Measurements from ENCODE around the gene ANKMY1.
A peak's percentile ranks its signal among the peaks of the same experiment; 100 is the strongest.
"Not testable (repeated sequence)": the region's sequence is repeated elsewhere in the genome, so short reads cannot be mapped to it uniquely, and the experiment has no call there.

The ANKMY1 gene

DNA sequence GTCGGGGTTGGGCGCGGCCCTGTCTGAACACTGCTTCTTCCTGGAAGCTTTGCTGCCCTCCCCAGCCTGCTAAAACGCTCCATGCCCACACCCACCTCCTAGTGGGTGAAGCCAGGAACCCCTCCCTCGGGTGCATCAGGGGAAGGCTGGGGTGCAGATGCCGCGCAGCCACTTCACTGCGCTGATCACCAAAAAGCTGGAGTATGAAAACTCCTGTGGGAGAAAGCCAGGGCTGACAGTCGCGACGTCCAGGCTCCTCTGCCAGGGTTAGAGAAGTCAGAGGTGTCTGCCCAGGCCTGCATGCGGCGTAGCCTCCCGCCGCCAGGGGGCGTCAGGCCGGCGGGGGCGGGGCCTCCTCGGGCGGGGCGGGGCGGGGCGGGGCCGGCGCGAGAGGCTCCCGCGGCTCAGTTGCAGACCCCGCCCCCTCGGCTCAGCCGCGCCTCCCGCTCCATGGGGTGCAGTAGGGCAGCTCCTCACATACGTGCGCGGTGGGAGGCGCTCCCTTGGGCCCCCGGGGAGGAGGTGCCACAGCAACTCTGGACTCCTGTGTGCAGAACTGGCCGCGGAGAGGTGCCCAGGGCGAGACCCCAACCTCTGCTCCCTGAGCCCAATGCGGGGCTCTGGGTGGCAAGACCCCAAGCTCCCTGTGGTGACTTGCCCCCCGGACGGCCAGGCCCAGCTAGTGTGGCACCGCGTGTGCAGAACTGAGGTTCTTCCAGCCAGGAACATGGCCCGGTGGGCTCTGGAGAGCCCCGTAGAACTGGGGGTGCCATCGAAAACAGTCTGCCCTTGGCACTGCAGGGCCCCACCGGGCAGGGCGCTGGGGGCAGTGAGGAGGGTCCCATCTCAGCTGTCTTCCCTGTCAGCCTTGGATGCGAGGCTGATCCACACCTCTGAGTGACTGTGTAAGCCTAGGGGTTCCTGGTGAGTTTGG lies 8.7 kb upstream of the ANKMY1 start:
- peak; percentile 97 for DNase-seq

DNA sequence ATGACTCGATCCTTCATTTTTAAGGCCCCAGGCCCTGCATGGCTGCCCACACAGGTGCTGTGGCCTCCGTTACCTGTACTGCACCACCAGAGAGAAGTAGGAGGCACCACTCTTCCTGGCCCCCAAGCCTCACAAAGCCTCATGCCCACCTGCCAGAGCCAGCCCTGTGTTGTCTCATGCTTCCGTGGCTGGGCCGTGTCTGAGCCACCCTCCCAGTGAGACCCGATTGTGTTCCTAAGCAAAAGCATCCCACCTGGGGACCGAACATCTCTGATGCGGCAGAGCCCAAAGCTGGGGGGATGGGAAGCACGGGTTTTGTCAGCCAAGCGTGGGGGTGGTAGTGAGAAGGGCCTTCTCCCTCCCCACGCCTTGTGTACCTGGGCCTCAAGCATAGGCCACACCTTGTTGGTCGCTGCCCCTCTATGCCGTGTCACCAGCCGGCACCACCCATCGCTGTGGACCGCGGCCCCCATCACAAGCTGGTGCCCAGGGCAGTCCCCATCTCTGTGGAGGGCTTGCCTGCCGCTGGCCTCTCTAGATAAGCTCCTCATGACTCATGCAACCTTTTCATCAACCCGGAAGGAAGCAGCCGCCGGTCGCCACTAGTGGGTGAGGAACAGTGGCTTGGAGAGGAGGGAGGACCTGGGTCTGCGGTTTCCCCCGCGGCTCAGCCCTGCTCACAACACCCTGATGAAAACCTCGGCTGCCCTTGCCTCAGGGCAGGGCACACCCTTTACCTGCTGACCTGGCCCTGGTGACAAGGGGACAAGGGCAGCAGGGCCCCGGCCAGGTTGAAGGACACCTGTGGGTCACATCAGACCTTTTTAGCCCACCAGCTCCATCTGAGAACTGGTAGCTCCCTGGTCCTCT lies 7.8 kb upstream of the ANKMY1 start:
- peak; percentile 92 for DNase-seq

DNA sequence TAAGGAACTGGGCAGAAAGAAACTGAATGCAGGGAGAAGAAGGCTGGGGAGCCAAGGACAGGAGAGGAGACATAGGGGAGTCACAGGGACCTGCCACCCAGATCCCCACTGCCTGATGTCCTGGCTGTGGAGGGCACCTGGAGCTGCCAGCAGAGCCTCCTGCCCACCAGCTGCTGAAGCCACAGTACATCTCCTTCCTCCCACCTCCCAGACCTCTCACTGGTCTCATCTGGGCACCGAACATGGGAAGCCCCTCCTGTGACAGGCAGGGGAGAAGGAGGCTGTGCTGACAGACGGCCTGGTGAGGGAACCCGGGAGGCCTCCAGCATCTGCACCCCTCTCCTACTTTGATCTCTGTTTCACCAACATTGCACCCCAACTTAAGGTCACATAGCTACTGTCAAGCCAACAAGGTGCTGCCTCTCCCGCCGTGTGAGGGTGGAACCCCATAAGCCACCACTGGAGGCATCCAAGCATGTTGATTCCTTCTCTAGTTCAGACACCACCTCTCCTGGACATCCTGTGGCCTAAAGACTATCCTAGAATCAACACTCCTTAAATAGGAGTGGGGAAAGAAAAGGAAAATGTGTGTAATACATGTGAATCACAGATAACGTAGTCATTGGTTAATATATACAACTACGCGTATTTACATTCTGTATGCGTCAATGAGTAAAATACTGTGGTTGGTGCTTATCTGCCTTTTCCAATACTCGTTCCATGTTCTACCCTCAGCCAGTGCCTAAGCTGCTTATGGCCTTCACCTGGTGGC lies 7.0 kb upstream of the ANKMY1 start:
- peak; percentile 65 for DNase-seq

DNA sequence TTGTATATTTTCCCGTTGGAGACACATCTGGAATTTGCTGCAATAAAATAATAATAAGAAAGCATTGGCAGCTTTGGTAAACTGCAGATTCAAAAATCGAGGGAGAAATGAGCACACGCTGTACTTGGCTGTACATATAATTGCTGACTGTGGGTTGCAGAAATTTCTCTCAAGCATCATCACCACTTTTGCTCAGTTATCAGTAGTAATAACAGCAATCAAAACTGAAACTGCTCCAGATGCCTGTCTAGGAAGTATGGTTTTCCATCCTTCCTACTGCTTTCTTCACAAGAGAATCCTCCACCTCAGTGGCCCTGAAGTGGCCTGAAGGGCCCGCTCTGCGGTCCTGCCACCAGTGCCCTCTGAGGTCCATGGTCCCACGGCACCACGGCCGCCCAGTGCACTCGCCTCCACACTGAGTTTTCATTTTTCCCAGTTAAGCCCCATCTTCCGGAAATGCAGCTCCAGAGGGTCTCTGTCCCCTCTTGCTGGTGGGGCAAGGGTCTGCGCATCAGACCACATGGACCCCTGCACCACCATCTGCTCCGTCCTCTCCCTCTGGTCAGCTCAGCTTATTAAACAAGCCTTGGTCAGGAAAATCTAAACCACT lies 6.3 kb upstream of the ANKMY1 start:
- no peak for DNase-seq

DNA sequence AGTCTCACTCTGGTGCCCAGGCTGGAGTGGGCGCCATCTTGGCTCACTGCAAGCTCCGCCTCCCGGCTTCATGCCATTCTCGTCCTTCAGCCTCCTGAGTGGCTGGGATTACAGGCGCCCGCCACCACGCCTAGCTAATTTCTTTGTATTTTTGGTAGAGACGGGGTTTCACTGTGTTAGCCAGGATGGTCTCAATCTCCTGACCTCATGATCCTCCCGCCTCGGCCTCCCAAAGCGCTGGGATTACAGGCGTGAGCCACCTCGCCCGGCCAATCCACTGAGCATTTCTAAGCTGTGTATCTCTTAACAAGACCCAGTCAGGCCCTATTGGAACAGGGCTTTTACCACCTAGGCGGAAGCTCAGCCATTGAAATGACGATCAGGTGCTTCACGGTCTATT lies 5.4 kb upstream of the ANKMY1 start:
- DNase-seq: not testable (repeated sequence)

DNA sequence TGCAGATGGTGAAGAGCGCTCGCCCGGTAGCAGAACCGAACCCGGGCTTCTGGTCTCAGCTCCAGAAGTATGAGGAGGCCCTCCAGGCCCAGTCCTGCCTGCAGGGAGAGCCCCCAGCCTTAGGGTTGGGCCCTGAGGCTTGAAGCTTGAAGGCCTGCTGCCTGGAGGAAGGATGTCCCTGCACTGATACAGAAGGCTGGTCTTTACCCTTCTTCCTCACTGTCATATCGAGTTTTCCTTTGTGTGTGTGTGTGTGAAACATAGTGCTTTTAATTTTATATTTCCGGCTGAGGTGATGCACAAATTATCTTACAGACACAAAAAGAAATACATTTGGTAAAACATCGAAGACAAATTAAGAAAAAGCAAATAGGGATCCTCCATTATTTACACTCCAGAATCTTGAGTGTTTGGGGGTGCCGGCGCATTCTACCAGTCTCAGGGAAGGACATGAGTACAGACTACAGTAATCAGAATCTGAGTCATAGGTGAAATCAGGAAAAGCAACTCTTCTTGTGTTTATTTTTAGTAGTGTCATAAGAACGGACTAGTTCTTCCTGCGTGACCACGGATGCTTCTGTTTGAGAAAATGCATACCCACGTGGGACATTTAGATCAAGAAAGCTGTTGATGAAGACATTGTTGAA lies 3.7 kb upstream of the ANKMY1 start:
- DNase-seq: no peak

DNA sequence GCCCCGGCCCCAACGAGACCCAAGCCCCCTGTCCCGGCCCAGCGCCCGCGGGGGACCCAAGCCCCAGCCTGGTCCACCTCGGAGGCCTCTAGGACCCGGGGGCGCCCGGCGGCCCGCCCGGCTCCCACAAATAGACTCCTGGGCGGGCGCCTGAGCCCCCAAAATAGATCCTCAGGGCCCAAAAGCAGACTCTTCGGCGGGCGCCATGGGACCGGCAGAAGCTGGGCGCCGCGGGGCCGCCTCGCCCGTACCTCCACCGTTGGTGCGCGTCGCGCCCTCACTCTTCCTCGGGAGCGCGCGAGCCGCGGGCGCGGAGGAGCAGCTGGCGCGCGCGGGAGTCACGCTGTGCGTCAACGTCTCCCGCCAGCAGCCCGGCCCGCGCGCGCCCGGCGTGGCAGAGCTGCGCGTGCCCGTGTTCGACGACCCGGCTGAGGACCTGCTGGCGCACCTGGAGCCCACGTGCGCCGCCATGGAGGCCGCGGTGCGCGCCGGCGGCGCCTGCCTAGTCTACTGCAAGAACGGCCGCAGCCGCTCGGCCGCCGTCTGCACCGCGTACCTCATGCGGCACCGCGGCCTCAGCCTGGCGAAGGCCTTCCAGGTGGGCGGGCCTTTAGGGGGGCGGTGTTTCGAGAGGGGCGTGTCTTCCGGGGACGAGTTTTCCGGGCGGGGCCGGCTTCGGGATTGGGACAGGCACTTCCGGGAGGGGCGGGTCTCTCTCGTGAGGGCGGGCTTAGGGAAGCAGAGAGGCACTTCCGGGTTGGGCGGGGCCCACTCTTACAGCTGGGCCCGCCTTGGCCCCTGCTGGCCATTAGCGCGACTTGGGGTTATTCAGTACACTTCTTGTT lies 2.9 kb upstream of the ANKMY1 start:
- peak; percentile 100 for DNase-seq

DNA sequence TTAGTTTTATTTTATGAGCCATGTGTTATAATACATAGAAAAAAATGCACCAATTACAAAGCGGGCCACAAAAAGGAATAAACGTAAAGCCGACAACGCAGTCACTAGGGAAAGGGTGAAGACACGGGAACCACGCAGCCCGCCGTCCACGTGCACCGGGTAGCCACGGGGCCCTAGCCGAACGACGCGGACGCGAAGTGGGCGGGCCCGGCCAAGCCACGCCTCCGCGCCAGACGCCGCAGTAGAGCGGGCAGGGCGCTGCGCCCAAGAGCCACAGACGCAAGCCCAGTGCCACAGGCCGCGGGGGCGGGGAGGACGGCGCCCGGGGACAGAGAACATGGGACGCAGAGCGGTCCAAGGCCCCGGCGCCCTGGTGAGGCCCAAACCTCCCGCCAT lies 2.3 kb upstream of the ANKMY1 start, which contains the start of gene DUSP28:
TSS of gene DUSP28 (plus strand) at position 274 of the 396 bp plus-strand sequence. CDS start 328 bp downstream, outside the sequence.
- peak; percentile 94 for DNase-seq

DNA sequence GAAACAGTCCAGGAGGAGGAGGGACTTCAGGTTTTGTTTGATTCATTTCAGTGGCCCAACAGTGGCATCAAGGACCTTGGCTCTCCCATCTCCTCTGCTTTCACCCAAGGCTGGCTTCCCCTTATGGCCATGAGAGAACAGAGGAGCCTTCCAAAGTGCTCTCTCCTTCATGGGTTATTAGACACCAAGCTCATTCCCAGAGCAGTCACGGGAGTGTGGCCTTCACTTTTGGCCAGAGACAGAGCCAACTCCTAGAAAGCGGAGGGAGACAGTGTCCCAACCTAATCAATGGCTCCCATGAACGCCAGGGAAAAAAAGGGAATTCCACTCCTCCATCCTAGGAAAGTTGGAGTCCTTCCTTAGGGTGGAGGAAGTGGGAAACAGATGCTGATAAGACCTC lies 1.5 kb upstream of the ANKMY1 start:
- no peak for DNase-seq

DNA sequence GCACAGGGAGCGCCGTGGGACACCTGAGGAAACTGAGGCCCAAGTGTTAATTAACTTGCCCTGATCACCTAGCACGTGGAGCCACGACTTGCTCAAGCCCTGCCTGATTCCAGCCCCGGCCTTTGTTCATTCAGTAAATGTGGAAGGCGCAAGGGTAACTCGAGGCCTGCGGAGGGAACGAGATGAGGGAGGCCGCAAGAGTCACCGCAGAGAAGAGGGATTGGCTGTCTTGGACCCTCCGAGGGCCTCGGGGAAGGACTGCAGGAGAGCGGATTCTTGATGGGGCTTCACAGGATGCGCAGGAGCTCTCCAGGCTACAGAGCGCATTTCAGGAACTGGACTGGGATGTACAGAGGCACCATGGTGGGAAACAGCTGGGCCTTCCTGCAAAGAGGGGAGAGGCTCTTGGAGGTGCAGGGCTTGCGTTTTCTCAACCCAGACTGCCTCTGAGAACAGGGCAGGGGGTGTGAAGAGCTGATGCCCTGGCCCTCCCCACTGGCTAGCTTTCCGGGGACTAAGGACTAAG lies 511 bp upstream of the ANKMY1 start:
- DNase-seq: no peak

DNA sequence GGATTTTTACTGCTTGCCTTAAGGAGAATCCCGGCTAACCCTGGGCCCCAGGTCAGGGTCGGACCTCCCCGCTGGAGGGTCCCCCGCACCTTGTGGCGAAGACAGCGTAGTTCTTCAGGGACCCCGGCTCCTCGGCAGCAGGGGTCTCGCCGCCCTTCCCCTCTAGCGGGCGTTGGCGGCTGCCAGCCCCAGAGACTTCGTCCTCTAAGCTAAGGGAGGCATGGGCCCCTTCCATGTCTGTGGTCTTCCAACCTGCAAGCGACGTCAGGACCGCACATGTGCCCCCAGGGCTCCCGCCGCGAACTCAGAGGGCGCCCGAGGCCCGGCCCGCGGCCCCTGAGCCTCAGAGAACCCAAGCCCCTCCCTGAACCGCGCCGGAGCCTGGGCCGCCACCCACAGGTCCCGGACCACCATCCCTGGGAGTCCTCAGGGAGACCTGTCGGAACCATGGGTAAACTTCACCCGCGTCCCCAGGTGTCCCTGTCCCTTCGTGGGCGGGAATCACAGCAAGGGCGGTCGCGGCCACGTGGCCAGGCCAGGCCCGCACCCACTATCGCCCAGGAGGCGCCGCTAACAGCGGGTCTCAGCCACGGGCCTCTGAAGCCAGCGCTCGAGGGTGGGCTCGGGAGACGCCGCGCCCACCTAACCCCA lies 562 bp downstream of the ANKMY1 start:
- DNase-seq: no peak

DNA sequence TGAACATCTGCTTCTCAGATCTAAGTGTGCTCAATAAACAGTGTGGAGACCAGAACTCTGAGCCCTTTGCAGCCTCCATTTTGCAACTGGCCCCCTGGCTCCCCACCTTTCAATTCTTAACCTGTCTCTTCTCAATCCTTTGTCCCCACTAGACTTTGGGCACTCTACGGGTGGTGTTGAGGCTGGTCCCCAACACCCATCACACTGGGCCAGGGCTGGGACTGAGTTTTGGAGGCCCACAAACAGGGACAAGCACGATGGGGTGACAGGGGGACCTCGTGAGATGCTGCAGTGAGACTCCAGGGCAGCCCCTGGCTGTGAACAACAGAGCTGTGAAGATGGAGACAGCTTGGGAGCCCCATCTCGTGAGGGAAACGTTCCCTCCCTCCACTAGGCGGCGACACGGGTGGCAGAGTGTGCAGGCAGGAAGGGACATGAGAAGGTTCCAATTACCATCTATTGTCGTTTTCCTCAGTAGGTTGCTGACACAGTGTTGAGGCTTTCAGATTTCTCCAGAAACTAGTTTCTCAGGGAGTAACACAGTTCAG lies 1.2 kb downstream of the ANKMY1 start:
- DNase-seq: peak; percentile 83

DNA sequence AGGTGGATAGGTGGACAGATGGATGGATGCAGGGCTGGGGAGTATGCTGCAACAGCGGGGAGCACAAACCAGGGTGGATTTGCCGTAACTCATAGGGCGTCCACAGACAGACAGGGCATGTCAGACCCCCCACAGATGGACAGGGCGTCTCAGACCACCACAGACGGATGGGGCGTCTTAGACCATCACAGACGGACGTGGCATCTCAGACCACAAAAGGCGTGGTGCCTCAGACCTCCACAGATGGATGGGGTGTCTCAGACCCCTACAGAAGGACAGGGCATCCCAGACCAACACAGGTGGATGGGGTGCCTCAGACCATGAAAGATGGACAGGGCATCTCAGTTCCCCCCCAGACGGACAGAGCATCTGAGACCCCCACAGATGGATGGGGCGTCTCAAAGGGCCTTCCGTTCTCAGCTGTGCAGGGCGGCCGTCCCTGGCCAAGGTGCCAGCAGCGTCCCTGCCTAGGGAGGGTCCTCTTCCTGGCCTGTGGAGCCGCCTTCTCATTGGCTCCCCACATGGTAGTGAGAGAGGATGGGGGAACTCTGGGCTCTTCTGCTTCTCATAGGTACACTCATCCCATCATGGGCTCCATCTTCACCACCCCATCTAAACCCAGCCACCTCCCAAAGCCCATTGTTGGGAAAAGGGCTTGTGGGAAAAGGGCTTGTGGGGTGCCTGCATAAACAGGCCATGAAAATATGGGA lies 2.1 kb downstream of the ANKMY1 start:
- DNase-seq: no peak

DNA sequence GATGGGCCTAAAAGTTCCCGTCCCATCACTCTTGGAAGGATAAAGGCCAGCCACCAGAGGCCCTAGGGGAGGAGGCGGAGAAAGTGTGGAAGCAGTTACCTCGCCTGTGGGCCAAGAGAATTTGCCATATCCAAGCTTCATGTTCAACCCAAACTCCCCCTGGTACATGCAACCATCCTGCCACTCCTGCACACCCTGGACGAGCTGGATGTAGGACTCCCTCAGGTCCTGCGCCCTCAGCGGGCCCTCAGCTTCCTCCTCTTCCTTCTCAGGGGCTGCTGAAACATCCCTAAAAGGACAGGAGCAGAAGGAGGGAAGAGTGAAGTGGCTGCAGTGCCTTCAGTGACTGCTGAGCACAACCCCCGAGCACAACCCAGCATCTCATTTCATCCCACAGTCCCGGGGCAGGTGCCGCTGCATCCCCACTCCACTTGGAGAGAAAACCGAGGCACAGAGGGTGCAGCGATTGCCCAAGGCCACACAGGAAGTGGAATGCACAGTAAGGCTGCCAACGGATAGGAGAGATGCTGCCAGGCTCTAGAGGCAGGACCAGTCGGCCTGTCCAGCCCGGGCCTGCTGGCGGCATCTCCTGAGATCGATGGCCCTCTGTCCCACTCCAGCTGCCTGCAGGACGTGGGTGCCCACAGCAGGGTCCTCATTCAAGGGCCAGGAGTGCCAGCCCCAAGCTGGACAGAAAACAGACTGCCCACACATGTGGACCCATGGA lies 2.9 kb downstream of the ANKMY1 start:
- DNase-seq: no peak

DNA sequence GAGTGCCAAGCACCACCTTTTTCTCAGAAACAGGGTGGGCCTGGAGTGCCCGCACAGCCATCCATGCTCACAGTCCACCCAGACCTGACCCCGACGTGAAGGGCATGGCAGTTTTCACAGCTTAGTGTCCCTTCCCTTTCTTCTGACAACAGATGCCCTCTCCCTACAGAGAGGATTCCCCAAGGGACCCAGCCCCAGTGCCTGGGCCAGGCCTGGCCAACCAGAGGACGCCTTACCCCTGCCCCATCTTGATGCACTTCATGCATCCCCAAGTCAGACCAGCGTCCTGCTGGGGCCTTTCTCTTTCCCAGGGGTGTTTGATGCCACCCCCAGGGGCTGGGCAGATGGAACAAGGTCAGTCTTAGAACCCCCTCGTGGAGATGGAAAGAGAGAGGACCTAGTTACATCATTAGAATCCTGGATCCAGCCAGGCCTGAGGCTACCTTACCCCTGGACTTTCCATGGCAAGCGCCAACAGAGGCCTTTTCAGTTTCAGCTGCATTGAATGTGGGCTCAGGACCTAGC lies 3.8 kb downstream of the ANKMY1 start:
- no peak for DNase-seq

DNA sequence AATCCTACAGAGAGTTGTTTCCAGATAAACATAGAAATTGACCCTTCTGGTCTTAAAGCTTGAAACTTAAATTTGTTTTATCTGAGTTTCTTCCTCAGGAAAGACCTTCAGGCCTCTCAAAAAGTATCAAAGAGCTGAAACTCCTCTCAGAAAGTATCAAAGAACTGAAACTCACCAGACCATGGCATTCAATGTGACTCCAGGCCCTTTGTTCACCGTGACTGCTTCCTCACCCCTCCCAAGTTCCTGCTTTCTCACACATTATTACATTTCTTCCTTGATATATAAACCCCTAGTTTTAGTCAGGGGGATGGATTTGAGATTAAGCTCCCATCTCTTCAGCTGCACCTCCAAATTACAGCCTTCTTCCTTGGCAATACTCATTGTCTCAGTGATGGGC lies 6.0 kb downstream of the ANKMY1 start:
- no peak for DNase-seq

DNA sequence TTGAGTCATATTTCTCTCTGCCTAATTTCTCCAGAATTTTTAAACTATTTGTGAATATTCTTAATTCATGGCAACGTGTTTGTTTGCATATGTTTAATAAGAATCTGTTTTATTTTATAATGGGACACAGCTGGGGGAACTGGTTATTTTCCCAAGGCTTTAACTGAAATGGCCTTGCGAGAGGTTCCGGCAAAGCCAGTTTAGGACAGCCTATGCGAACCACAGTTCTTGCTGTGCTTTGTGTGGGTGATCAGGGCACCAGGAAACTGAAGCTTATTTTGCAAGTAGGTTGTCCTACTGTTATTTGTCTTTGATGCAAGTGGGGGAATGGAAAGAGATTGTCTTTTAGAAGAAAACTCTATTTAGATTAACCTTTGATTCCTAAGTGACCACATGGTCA lies 6.5 kb downstream of the ANKMY1 start:
- no peak for DNase-seq

DNA sequence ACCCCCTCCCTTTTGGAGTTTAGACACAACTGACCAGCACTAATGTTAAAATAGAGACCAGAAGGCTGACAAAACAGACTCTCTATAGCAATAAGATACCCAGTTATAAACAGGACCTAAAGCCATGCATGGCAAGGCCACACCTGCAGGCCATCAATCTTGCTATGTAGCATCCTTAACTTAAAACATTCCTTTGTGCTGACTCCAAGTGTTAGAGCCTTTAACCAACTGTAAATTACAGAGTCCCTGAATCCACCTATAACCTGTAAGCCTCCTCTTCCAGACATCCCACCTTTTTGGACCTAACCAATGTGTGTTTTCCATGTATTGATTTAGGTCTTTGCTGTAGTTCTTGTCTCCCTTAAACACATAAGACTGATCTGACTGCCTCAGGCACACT lies 17.9 kb downstream of the ANKMY1 start:
- DNase-seq: no peak
